ENCODE measurements around the gene CRCP. TPM values are rescaled to one million over a fixed set of nuclear protein-coding genes. Genes with fewer than 3 reads are reported as not detected.

Gene CRCP
- total RNA-seq, 1 experiment from 2014 or later = 48.2 TPM

DNA sequence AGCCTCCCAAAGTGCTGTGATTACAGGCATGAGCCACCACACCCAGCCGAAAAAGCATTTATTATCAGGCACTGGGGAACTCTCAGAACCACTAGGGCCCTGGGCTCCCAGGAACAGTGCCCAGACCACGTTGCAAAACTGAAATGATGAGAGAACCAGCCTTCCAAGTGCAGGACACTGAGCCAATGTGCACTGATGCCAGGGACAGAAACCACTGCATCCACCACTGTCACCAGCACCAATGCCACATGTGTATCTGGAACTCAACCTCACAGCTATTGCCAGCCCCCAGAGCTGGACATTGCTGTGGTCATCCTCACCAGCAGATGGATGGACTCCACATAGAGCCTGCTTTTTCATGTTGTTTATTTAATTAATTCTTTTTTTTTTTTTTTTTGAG lies 62.3 kb downstream of the CRCP start:
- Histone ChIP-seq H3K27me3 (replicated peaks; ENCODE audit: control insufficient read depth, insufficient read depth, low read length) (no peaks in the 10 kb centered on the region), H3K9me3 (peaks cover 4% of the 10 kb centered on the region; the same call in 1 of the 2 replicates), H3K4me1 (no peaks in the 10 kb centered on the region), H3K36me3 (ENCODE audit: control insufficient read depth, insufficient read depth, low read length) (no peaks in the 10 kb centered on the region; the same call in 1 of the 2 replicates), H3K4me3 (ENCODE audit: low read depth, low read length) (no peak overlapping the region)
- BruUV-seq (replicated peaks) = no TSS peak
- no peaks in the 10 kb centered on the region for H3K27me3 Mint-ChIP-seq (ENCODE audit: insufficient read depth, unreplicated experiment)
- no peaks in the 10 kb centered on the region for H3K4me1 Mint-ChIP-seq (ENCODE audit: low read depth, unreplicated experiment)
- ChIA-PET POLR2A (no interaction called here), CTCF (no interaction called here)
- TF ChIP-seq CTCF (IDR thresholded peaks at IDR 0.05; ENCODE audit: insufficient read depth in 1 of 2, low read depth in 1 of 2, low read length in 1 of 2, severe bottlenecking in 1 of 2, unreplicated experiment in 1 of 2) = no peak
- intact Hi-C loops (cut with micrococcal nuclease; ENCODE audit: unreplicated experiment) = no loop called here
- no peak overlapping the region for H3K27ac Mint-ChIP-seq (ENCODE audit: unreplicated experiment)
- no peaks in the 10 kb centered on the region for H3K9me3 Mint-ChIP-seq (ENCODE audit: unreplicated experiment)
- H3K4me3 Mint-ChIP-seq (ENCODE audit: unreplicated experiment) = no peak overlapping the region
- no peak for DNase-seq
- H3K36me3 Mint-ChIP-seq (ENCODE audit: insufficient read depth, unreplicated experiment) = no peaks in the 10 kb centered on the region

GRCh38 chr7:66178258-66178657 lies 63.6 kb downstream of the CRCP start:
- BruUV-seq (replicated peaks) = no TSS peak
- Mint-ChIP-seq H3K9me3 (ENCODE audit: unreplicated experiment) (no peaks in the 10 kb centered on the region), H3K27ac (ENCODE audit: unreplicated experiment) (no peak overlapping the region), H3K36me3 (ENCODE audit: insufficient read depth, unreplicated experiment) (no peaks in the 10 kb centered on the region), H3K27me3 (ENCODE audit: insufficient read depth, unreplicated experiment) (no peaks in the 10 kb centered on the region), H3K4me3 (ENCODE audit: unreplicated experiment) (no peak overlapping the region), H3K4me1 (ENCODE audit: low read depth, unreplicated experiment) (no peaks in the 10 kb centered on the region)
- H3K27me3 ChIP-seq (replicated peaks; ENCODE audit: control insufficient read depth, insufficient read depth, low read length) = no peaks in the 10 kb centered on the region
- intact Hi-C loops (cut with micrococcal nuclease; ENCODE audit: unreplicated experiment) = no loop called here
- no peaks in the 10 kb centered on the region for H3K4me1 ChIP-seq
- CTCF ChIA-PET = no interaction called here
- no peak for DNase-seq
- POLR2A ChIA-PET = no interaction called here
- TF ChIP-seq CTCF (IDR thresholded peaks at IDR 0.05; ENCODE audit: insufficient read depth in 1 of 2, low read depth in 1 of 2, low read length in 1 of 2, severe bottlenecking in 1 of 2, unreplicated experiment in 1 of 2) = no peak
- no peak overlapping the region for H3K4me3 ChIP-seq (ENCODE audit: low read depth, low read length)
- peaks cover 4% of the 10 kb centered on the region; the same call in 1 of the 2 replicates for H3K9me3 ChIP-seq
- H3K36me3 ChIP-seq (ENCODE audit: control insufficient read depth, insufficient read depth, low read length) = no peaks in the 10 kb centered on the region; the same call in 1 of the 2 replicates

- no peak overlapping the region for H3K4me3 ChIP-seq (ENCODE audit: low read depth, low read length)
- H3K9me3 ChIP-seq = peaks cover 16% of the 10 kb centered on the region; the same call in 1 of the 2 replicates
- Mint-ChIP-seq H3K4me3 (ENCODE audit: unreplicated experiment) (no peak overlapping the region), H3K9me3 (ENCODE audit: unreplicated experiment) (no peaks in the 10 kb centered on the region), H3K36me3 (ENCODE audit: insufficient read depth, unreplicated experiment) (no peaks in the 10 kb centered on the region), H3K27me3 (ENCODE audit: insufficient read depth, unreplicated experiment) (no peaks in the 10 kb centered on the region), H3K4me1 (ENCODE audit: low read depth, unreplicated experiment) (peaks cover 7% of the 10 kb centered on the region), H3K27ac (ENCODE audit: unreplicated experiment) (no peak overlapping the region)
- CTCF ChIA-PET = no interaction called here
- H3K27me3 ChIP-seq (replicated peaks; ENCODE audit: control insufficient read depth, insufficient read depth, low read length) = no peaks in the 10 kb centered on the region
- POLR2A ChIA-PET = no interaction called here
- BruUV-seq (replicated peaks) = no TSS peak
- DNase-seq = no peak
- no peaks in the 10 kb centered on the region for H3K4me1 ChIP-seq
- intact Hi-C loops (cut with micrococcal nuclease; ENCODE audit: unreplicated experiment) = no loop called here
- H3K36me3 ChIP-seq (ENCODE audit: control insufficient read depth, insufficient read depth, low read length) = no peaks in the 10 kb centered on the region; the same call in 1 of the 2 replicates
- TF ChIP-seq CTCF (IDR thresholded peaks at IDR 0.05; ENCODE audit: insufficient read depth in 1 of 2, low read depth in 1 of 2, low read length in 1 of 2, severe bottlenecking in 1 of 2, unreplicated experiment in 1 of 2) = no peak
Measured at GRCh38 chr7:66181329-66181728, 66.7 kb downstream of the CRCP start.
